ENCODE results near the gene ZBED2. TPM values are rescaled to one million over a fixed set of nuclear protein-coding genes. Genes with fewer than 3 reads are reported as not detected.

Gene ZBED2
- total RNA-seq, 1 experiment from 2014 or later, result 19.0 TPM

GRCh38 chr3:111608383-111608782, 13.2 kb upstream of the ZBED2 start:
- Mint-ChIP-seq H3K36me3 (ENCODE audit: insufficient read depth, unreplicated experiment) (no peaks in the 10 kb centered on the region), H3K27ac (ENCODE audit: low read depth, unreplicated experiment) (peak overlapping the region; percentile 89), H3K27me3 (ENCODE audit: insufficient read depth, unreplicated experiment) (no peaks in the 10 kb centered on the region), H3K9me3 (ENCODE audit: unreplicated experiment) (no peaks in the 10 kb centered on the region), H3K4me1 (ENCODE audit: insufficient read depth, unreplicated experiment) (peaks cover 25% of the 10 kb centered on the region), H3K4me3 (ENCODE audit: unreplicated experiment) (no peak overlapping the region)
- BruUV-seq (replicated peaks), result no TSS peak
- TF ChIP-seq CTCF (IDR thresholded peaks at IDR 0.05; ENCODE audit: unreplicated experiment), result no peak
- DNase-seq (ENCODE audit: unreplicated experiment), result no peak
- POLR2A ChIA-PET, result interaction anchor here (2.0 kb wide), 1 partner anchor 10 kb away, joined by 11 read pairs; no protein-coding TSS in a partner anchor
- intact Hi-C loops (cut with micrococcal nuclease), result no loop called here
- CTCF ChIA-PET, result interaction anchor here (0.7 kb wide), 1 partner anchor 10 kb away, joined by 5 read pairs; no protein-coding TSS in a partner anchor

GRCh38 chr3:111607240-111607920, 12.2 kb upstream of the ZBED2 start:
- intact Hi-C loops (cut with micrococcal nuclease), result no loop called here
- ChIA-PET POLR2A (interaction anchor here (0.9 to 2.0 kb wide), 4 partner anchors 9 to 18 kb away, joined by 3 to 11 read pairs (median 4); partner anchors contain the start of gene ZBED2), CTCF (interaction anchor here (0.6 to 1.2 kb wide), 3 partner anchors 9 to 29 kb away, joined by 3 to 5 read pairs (median 3); no protein-coding TSS in a partner anchor)
- DNase-seq (ENCODE audit: unreplicated experiment), result no peak
- Mint-ChIP-seq H3K36me3 (ENCODE audit: insufficient read depth, unreplicated experiment) (no peaks in the 10 kb centered on the region), H3K27ac (ENCODE audit: low read depth, unreplicated experiment) (no peak overlapping the region), H3K9me3 (ENCODE audit: unreplicated experiment) (no peaks in the 10 kb centered on the region), H3K4me3 (ENCODE audit: unreplicated experiment) (no peak overlapping the region), H3K27me3 (ENCODE audit: insufficient read depth, unreplicated experiment) (no peaks in the 10 kb centered on the region), H3K4me1 (ENCODE audit: insufficient read depth, unreplicated experiment) (peaks cover 25% of the 10 kb centered on the region)
- TF ChIP-seq CTCF (IDR thresholded peaks at IDR 0.05; ENCODE audit: unreplicated experiment), result no peak
- BruUV-seq (replicated peaks), result no TSS peak

- Mint-ChIP-seq H3K36me3 (ENCODE audit: insufficient read depth, unreplicated experiment) (no peaks in the 10 kb centered on the region), H3K4me1 (ENCODE audit: insufficient read depth, unreplicated experiment) (peaks cover 10% of the 10 kb centered on the region), H3K4me3 (ENCODE audit: unreplicated experiment) (no peak overlapping the region), H3K9me3 (ENCODE audit: unreplicated experiment) (no peaks in the 10 kb centered on the region), H3K27me3 (ENCODE audit: insufficient read depth, unreplicated experiment) (no peaks in the 10 kb centered on the region), H3K27ac (ENCODE audit: low read depth, unreplicated experiment) (no peak overlapping the region)
- DNase-seq (ENCODE audit: unreplicated experiment), result no peak
- no TSS peak for BruUV-seq (replicated peaks)
- intact Hi-C loops (cut with micrococcal nuclease), result no loop called here
- TF ChIP-seq CTCF (IDR thresholded peaks at IDR 0.05; ENCODE audit: unreplicated experiment), result no peak
- POLR2A ChIA-PET, result interaction anchor here (1.5 kb wide), 1 partner anchor 11 kb away, joined by 5 read pairs; the partner anchor contains the start of gene ZBED2
- CTCF ChIA-PET, result interaction anchor here (1.4 kb wide), 1 partner anchor 28 kb away, joined by 4 read pairs; no protein-coding TSS in a partner anchor
Observed at GRCh38 chr3:111605493-111605892, 10.3 kb upstream of the ZBED2 start.

GRCh38 chr3:111605018-111605417, 9.9 kb upstream of the ZBED2 start:
- no peak overlapping the region for H3K27ac Mint-ChIP-seq (ENCODE audit: low read depth, unreplicated experiment)
- CTCF ChIA-PET, result interaction anchor here (1.4 kb wide), 1 partner anchor 27 kb away, joined by 4 read pairs; no protein-coding TSS in a partner anchor
- H3K9me3 Mint-ChIP-seq (ENCODE audit: unreplicated experiment), result no peaks in the 10 kb centered on the region
- BruUV-seq (replicated peaks), result no TSS peak
- no peak for TF ChIP-seq CTCF (IDR thresholded peaks at IDR 0.05; ENCODE audit: unreplicated experiment)
- peaks cover 5% of the 10 kb centered on the region for H3K4me1 Mint-ChIP-seq (ENCODE audit: insufficient read depth, unreplicated experiment)
- H3K27me3 Mint-ChIP-seq (ENCODE audit: insufficient read depth, unreplicated experiment), result no peaks in the 10 kb centered on the region
- DNase-seq (ENCODE audit: unreplicated experiment), result no peak
- H3K4me3 Mint-ChIP-seq (ENCODE audit: unreplicated experiment), result no peak overlapping the region
- intact Hi-C loops (cut with micrococcal nuclease), result no loop called here
- POLR2A ChIA-PET, result interaction anchor here (0.7 to 1.5 kb wide), 3 partner anchors 10 to 14 kb away, joined by 3 to 5 read pairs (median 4); partner anchors contain the start of gene ZBED2
- H3K36me3 Mint-ChIP-seq (ENCODE audit: insufficient read depth, unreplicated experiment), result no peaks in the 10 kb centered on the region

Measured in MCF 10A (cell line).